ENCODE data around the gene SH3RF2.
"Not testable (repeated sequence)": the region's sequence is repeated elsewhere in the genome, so short reads cannot be mapped to it uniquely, and the experiment has no call there.

SH3RF2 gene

DNA sequence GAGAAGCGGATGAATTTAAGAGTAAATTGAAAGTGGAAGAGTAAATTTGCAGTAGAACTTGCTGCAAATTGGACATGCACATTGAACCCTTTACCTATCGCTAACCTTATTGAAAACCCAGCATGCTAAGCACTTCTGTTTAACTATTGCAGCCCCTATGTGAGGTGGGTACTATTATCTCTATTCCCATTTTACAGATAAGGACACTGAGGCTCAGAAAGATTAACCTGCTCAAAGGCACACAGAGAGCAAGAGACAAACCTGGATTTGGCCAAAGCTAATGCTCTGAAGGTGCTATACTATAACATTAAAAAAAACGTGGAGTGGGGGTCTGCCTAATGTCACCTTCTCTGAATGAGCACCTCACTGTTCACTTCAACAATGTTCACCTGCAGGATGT is 21.0 kb downstream of the SH3RF2 start:
- H3K4me1 Mint-ChIP-seq = no peaks in the 10 kb centered on the region

DNA sequence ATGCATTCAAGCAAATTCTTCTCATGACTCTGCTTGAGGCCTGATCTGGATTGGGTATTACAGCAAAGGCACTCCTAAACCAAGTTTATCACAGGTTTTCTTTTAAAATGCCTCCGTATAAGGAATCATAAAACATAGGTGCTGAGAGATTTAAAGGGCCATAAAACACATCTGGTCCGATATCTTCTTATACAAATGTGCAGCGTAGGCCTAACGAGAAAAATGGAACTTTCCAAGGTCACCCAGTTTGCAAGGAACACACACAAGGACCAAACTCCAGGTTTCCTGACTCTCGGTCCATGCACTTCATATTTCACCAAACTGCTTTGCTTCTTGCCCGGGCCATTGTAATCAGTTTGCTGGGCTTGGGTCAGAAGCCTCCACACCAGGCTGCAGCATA is 22.1 kb downstream of the SH3RF2 start:
- Mint-ChIP-seq H3K27ac (no peak overlapping the region), H3K9me3 (no peaks in the 10 kb centered on the region), H3K36me3 (no peaks in the 10 kb centered on the region), H3K4me1 (no peaks in the 10 kb centered on the region), H3K27me3 (peaks cover 25% of the 10 kb centered on the region), H3K4me3 (no peak overlapping the region)
- ATAC-seq = no peak

More for the DNA sequence above, 21.0 kb downstream of the SH3RF2 start:
- ATAC-seq = no peak
- no peak overlapping the region for H3K4me3 Mint-ChIP-seq
- no peaks in the 10 kb centered on the region for H3K36me3 Mint-ChIP-seq
- peaks cover 33% of the 10 kb centered on the region for H3K27me3 Mint-ChIP-seq
- no peak overlapping the region for H3K27ac Mint-ChIP-seq
- no peaks in the 10 kb centered on the region for H3K9me3 Mint-ChIP-seq

DNA sequence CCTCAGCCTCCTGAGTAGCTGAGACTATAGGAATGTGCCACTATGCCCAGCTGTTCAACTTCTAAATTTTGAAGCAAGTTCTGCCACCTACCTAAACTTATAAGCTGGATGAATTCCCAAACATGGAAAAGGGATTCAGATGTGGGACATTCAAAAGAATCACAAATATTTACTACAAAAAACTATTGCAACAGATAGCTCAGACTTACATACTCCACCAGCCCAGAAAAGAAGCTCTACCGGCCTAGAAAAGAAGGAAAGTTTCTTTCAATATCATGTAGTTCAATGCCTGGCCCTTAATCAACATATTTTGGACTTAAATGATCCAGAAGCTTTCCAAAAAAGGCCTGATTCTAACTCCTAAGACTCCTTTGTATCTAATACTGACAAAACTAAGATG is 23.8 kb downstream of the SH3RF2 start:
- Mint-ChIP-seq H3K27ac (no peak overlapping the region), H3K36me3 (no peaks in the 10 kb centered on the region), H3K4me1 (no peaks in the 10 kb centered on the region), H3K27me3 (peaks cover 16% of the 10 kb centered on the region), H3K9me3 (peaks cover 3% of the 10 kb centered on the region), H3K4me3 (no peak overlapping the region)
- ATAC-seq = no peak

DNA sequence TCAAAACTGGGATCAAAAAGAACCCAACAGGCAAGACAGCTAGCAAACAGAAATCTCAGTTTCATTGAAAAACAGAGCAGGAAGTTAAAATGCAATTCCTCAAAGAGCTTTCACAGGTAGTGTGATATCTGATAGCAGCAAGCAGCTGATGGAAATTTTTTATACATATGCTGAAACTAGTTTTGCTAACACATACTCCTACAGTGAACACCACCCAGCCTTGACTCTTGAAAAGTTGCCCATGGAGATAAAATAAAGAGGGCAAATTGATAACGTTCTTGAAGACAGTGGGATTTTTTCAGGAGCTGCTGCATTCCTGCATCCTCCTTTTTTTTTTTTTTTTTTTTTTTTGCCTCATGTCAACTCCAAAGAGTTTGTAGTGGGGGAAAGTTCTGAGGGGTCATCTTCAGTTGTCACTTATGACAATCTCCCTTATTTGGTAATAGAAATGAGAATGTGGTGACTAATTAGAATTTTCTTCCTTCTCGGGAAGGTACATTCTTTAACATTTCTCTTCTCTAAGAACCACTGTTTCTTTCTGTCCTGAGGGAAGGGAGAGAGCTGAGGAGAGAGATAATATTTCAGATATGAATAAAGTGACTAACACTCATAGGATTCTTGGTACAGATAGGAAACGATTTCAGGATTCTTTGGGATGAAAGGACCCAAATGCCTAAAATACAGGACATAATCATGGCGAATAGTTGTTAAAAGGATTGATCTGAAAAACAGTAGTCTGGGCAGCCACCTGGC is 24.6 kb downstream of the SH3RF2 start:
- no peak overlapping the region for H3K4me3 Mint-ChIP-seq
- no peaks in the 10 kb centered on the region for H3K4me1 Mint-ChIP-seq
- H3K27me3 Mint-ChIP-seq = peaks cover 7% of the 10 kb centered on the region
- no peak for ATAC-seq
- no peak overlapping the region for H3K27ac Mint-ChIP-seq
- peaks cover 3% of the 10 kb centered on the region for H3K9me3 Mint-ChIP-seq
- H3K36me3 Mint-ChIP-seq = no peaks in the 10 kb centered on the region

DNA sequence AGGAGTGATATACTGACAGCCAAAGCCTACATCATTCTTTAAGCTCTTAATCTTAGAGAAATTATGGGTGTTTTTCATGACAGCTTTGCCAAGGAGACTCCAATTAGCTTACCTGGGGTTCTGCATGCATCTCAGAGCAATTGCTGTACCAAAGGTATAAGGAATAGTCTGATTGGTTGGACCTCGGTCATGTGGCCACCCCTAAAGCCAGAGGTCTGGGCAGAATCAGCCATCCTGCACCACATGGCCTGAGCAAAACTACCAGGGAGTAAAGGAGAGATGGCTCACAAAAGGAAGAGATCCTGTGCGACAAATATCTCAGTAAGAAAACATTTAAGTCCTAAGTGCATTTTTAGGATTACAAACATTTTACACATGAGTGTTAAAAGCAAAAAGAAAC is 25.6 kb downstream of the SH3RF2 start:
- H3K27me3 Mint-ChIP-seq = no peaks in the 10 kb centered on the region
- no peak overlapping the region for H3K27ac Mint-ChIP-seq
- no peak overlapping the region for H3K4me3 Mint-ChIP-seq
- H3K4me1 Mint-ChIP-seq = no peaks in the 10 kb centered on the region
- H3K36me3 Mint-ChIP-seq = no peaks in the 10 kb centered on the region
- H3K9me3 Mint-ChIP-seq = peaks cover 3% of the 10 kb centered on the region
- ATAC-seq = no peak

DNA sequence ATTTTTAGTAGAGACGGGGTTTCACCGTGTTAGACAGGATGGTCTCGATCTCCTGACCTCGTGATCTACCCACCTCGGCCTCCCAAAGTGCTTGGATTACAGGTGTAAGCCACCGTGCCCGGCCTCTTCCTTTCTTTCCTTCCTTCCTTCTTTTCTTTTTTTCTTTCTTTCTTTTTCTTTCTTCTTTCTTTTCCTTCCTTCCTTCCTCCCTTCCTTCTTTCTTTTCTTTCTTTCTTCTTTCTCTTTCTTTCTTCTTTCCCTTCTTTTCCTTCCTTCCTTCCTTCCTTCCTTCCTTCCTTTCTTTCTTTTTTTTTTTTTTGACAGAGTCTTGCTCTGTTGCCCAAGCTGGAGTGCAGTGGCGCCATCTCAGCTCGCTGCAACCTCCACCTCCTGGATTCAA is 27.6 kb downstream of the SH3RF2 start:
- ATAC-seq, H3K27me3 Mint-ChIP-seq, H3K4me1 Mint-ChIP-seq, H3K9me3 Mint-ChIP-seq, H3K4me3 Mint-ChIP-seq, H3K36me3 Mint-ChIP-seq, H3K27ac Mint-ChIP-seq: not testable (repeated sequence)

DNA sequence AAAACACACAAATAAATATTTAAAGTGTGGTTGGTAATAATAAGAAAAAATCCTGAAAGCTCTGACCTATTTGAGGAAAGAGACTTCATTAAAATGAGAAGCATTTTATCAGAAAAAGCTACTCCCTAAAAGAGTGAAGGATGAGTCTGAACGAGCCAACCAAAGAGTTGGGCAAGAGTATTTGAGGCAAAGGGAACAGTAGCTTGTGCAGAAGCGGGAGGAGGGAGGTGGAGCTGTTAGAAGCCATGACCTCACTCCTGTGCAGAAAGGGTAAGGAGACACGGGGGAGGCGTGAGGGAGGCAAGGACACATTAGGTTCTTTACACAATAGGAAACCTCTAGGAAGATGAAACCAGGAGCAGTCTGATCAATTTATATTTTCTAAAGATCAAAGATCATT is 29.4 kb downstream of the SH3RF2 start:
- Mint-ChIP-seq H3K36me3 (no peaks in the 10 kb centered on the region), H3K4me3 (no peak overlapping the region), H3K4me1 (no peaks in the 10 kb centered on the region), H3K9me3 (peaks cover 3% of the 10 kb centered on the region), H3K27ac (no peak overlapping the region), H3K27me3 (no peaks in the 10 kb centered on the region)
- no peak for ATAC-seq

DNA sequence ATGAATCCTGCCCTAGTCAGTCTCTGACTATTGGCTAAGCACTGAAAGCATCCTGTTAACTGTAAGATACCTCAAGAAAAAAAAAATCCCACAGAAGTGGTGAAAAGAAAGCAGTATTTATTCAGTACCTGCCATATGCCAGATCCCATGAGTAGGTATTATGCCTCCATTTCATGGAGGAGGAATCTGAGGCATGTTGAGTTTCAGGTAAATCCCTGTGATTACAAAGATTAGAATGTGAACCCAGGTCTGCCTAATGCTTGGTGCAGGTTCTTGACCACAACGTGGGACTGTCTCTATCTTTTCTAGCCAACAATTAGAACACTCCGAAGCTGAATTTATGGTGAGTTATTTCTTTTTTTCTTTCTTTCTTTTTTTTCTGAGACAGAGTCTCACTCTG is 30.9 kb downstream of the SH3RF2 start:
- Mint-ChIP-seq H3K4me1 (no peaks in the 10 kb centered on the region), H3K36me3 (no peaks in the 10 kb centered on the region), H3K4me3 (no peak overlapping the region), H3K27ac (no peak overlapping the region), H3K9me3 (peaks cover 3% of the 10 kb centered on the region), H3K27me3 (no peaks in the 10 kb centered on the region)
- no peak for ATAC-seq

DNA sequence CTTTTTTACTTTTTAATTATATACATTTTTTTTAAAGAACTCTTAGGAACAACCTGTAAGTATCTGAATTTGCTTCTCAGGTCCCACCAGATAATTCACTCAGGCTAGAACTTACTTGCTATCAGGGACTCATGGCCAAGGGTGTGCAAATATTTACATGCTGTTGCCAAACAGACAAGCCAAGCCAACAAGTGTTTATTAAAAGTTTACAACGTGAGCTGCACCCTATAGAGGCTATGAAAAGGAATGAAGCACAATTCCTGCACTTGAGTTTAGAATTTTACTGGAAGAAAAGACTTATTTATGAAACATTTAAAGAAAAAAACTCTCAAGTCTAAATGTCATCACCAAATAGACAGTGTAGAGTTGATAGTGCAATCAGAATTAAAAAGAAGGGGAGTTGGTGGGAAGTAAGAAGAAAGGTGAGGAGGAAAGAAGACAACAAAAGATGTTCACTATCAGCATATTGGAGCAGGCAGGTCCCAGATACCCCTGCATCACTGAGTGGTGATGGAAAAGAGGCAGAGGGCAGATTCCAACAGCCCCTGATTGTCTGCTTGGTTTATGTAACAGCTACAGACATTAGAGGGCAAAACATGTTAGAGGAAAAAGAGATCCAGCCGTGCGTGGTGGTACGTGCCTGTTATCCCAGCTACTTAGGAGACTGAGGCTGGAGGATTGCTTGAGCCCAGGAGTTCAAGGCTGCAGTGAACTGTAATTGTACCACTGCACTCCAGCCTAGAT is 32.8 kb downstream of the SH3RF2 start:
- Mint-ChIP-seq H3K27ac (no peak overlapping the region), H3K4me3 (no peak overlapping the region), H3K27me3 (no peaks in the 10 kb centered on the region), H3K4me1 (no peaks in the 10 kb centered on the region), H3K9me3 (peaks cover 6% of the 10 kb centered on the region), H3K36me3 (no peaks in the 10 kb centered on the region)
- no peak for ATAC-seq

DNA sequence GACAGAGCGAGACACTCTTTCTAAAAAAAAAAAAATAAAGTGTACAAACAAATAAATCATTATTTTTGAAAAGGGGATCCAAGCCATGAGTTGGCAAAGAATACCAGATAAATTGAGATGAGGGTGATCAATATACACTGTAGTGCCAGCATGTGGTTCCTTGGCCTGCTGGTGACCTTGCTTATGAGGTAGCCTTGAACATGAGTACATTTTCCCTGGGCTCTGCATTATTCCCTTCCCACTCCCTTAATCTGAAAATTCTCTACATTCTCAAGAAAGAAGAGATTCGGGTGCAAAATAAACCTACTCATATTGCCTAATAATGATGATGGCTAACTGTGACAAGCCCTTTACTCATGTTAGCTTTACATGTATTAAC is 33.3 kb downstream of the SH3RF2 start:
- no peak overlapping the region for H3K27ac Mint-ChIP-seq
- no peaks in the 10 kb centered on the region for H3K36me3 Mint-ChIP-seq
- peaks cover 10% of the 10 kb centered on the region for H3K9me3 Mint-ChIP-seq
- no peak overlapping the region for H3K4me3 Mint-ChIP-seq
- no peaks in the 10 kb centered on the region for H3K4me1 Mint-ChIP-seq
- ATAC-seq = no peak
- no peaks in the 10 kb centered on the region for H3K27me3 Mint-ChIP-seq

DNA sequence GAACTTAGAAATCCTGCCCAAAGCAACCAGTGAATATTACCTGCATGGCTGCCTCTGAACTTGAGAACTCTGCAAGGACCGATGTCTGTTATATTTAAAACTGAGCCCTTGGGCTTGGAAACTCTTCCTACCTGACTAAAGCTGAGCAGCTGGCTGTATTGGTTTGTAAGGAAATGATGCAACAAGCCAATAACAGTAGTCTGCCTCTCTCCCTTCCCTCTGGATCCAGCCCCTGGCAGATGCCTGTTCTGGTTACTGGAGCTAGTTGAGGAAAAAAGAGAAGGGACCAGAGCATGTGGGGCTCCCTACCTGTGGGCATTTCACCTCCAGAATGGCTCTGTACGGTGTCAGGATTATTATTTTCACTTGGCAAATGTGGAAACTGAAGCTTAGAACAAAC is 34.7 kb downstream of the SH3RF2 start:
- no peak for ATAC-seq
- no peaks in the 10 kb centered on the region for H3K36me3 Mint-ChIP-seq
- peaks cover 10% of the 10 kb centered on the region for H3K9me3 Mint-ChIP-seq
- H3K4me1 Mint-ChIP-seq = no peaks in the 10 kb centered on the region
- H3K27me3 Mint-ChIP-seq = no peaks in the 10 kb centered on the region
- H3K4me3 Mint-ChIP-seq = no peak overlapping the region
- no peak overlapping the region for H3K27ac Mint-ChIP-seq

DNA sequence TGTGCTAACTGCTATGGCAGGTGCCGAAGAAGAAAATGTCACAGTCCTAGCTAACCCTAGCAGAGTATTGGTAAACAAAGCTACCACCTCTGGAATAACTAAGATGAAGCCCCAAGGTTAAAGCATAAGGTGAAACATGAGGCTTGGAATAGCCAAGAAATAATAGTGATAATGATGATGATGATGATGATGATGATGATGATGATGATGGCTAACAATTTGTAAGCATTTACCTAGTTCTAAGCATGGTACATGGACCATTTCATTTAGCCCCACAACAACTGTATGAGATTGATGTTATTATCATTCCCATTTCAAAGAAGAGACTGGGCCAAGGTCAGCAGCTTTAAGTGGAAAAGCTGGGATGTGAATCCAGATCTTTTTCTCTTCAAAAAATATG is 35.3 kb downstream of the SH3RF2 start:
- no peak overlapping the region for H3K4me3 Mint-ChIP-seq
- H3K27me3 Mint-ChIP-seq = no peaks in the 10 kb centered on the region
- no peaks in the 10 kb centered on the region for H3K4me1 Mint-ChIP-seq
- H3K36me3 Mint-ChIP-seq = no peaks in the 10 kb centered on the region
- H3K27ac Mint-ChIP-seq = no peak overlapping the region
- no peak for ATAC-seq
- peaks cover 10% of the 10 kb centered on the region for H3K9me3 Mint-ChIP-seq

DNA sequence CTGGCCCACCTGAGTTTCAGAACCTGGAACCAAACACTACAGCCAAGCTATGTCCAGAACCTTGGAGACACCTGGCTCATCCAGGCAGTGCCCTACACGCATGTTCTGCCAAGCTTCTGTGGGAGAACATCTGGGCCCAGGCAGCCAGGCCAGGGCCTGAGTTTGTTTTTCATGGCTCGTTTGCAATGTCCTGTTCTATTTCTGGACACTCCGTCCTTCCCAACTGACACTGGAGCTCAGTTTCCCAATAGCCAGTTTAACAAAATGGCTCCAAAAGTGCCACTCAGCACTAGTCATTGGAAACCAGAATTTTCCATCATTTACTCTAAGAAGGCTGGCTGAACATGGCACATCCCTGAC is 38.6 kb downstream of the SH3RF2 start:
- Mint-ChIP-seq H3K4me1 (no peaks in the 10 kb centered on the region), H3K27ac (no peak overlapping the region)

DNA sequence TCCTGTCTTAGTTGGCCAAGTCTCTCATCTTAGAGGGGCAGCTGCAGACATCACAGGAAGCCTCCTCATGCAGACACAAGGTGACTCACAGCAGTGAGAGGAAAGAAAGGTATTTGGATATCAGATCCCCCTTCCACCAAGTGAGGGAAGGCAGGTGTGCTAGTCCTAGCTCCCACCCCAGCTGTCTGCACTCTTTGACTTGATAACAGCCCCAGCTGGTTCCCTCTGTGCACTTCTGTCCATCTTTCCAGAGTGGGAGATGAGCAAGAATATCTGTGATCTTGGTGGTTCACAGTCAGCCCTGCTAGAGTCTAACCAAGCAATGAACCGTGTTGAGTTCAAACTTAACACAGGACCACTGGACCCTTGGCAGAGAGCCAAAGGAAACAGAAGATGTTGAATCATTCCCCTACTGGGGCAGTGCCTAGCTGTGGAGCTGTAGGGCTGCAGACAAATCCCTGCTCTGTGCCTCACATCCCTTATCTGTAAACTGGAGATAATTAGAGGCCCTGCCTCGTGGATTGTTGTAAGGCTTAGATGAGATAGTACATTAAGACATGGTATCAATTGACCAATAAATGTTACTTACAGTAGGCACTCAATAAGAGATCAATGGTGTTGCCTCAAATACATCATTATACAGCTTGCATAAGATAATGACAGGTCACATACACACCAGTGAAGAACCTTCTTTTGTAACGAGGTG is 39.1 kb downstream of the SH3RF2 start:
- Mint-ChIP-seq H3K36me3 (no peaks in the 10 kb centered on the region), H3K4me3 (no peak overlapping the region), H3K27me3 (no peaks in the 10 kb centered on the region), H3K9me3 (peaks cover 10% of the 10 kb centered on the region), H3K27ac (no peak overlapping the region), H3K4me1 (no peaks in the 10 kb centered on the region)
- ATAC-seq = peak; percentile 6

More for the DNA sequence above, 38.6 kb downstream of the SH3RF2 start:
- ATAC-seq = no peak
- Mint-ChIP-seq H3K9me3 (peaks cover 10% of the 10 kb centered on the region), H3K36me3 (no peaks in the 10 kb centered on the region), H3K4me3 (no peak overlapping the region), H3K27me3 (no peaks in the 10 kb centered on the region)

DNA sequence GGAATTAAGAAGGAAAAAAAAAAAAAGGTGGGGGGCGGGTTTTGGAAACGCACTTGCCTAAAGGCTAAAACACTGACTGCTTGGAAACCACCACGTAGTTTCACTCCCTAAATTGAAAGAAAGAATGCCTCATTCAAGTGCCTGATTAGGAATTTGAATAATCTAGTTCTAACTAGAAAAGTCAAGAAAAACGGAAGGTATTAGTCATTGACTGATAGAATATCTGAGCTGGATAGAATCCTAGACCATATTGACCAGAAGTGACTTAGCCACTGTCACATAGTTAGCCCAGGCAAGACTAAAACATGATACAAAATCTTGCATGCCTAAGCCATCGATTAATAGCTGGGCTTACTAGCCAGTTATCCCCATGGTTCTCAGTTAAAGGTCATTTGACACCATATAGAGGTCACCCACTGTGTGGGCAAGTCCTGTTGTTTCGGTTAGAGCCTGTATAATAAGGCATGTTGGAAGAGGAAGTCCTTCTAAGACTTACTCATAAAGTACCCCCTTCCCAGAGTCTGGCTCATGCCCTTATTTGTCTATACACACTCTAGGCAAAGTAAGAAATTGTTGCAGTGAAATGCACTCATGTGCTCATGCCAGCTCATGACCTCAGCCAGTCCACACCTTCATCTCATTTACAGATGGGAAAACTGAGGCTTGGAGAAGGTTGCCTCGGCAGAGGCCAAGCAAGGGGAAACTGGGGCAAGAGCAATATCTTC is 40.2 kb downstream of the SH3RF2 start:
- H3K36me3 Mint-ChIP-seq = no peaks in the 10 kb centered on the region
- no peak overlapping the region for H3K27ac Mint-ChIP-seq
- peaks cover 6% of the 10 kb centered on the region for H3K27me3 Mint-ChIP-seq
- no peak overlapping the region for H3K4me3 Mint-ChIP-seq
- H3K9me3 Mint-ChIP-seq = peaks cover 10% of the 10 kb centered on the region
- peak; percentile 13 for ATAC-seq
- H3K4me1 Mint-ChIP-seq = no peaks in the 10 kb centered on the region

Data from stimulated activated memory B cell treated with anti-CD40 and anti-IgM and Interleukin-4, amounts not matched to agents 10 μg/mL and 1 μg/mL and 100 μg/mL, for 72 hours (primary cell).